MM.1S (cell line): ENCODE data around the gene BRINP2.

Experiments
- CTCF ChIP-seq: fragments of 300-600 bp; sonication (generic); IDR thresholded peaks from 2 replicates; pipeline ENCODE4 v1.5.1; 2016; ENCODE audit warnings: antibody characterized with exemption, low read length, mixed read lengths
- EZH2 ChIP-seq: fragments of 300-600 bp; sonication (generic); optimal IDR thresholded peaks from 2 replicates; pipeline ENCODE3; 2017; ENCODE audit warnings: low read depth, mild to moderate bottlenecking, antibody characterized with exemption, low read length, mixed read lengths

- TF ChIP-seq CTCF (no peak), EZH2 (no peak)
Observed at GRCh38 chr1:177211231-177211630, 40.5 kb downstream of the BRINP2 start.
